H1 (cell line): ENCODE measurements around the gene RTL3. TPM values are rescaled to one million over a fixed set of nuclear protein-coding genes. Genes with fewer than 3 reads are reported as not detected.

Source experiments
- CTCF ChIA-PET: fragments of 300-600 bp; sonication (Branson Sonifier 250); formaldehyde crosslinking; loops from one replicate; lab custom pipeline; 2021; ENCODE audit not compliant: partially characterized antibody; lab: Charles Lee
- POLR2A ChIA-PET: fragments of 300-600 bp; sonication (Branson Sonifier 250); formaldehyde crosslinking; loops from one replicate; lab custom pipeline; 2021; ENCODE audit warnings: inconsistent platforms; ENCODE audit not compliant: partially characterized antibody; lab: Charles Lee
- DNase-seq, 2 experiments: peaks; one replicate each; pipeline versions ENCODE4 v3.0.0 to v3.0.0-alpha.2; 2010 to 2022; ENCODE audit warnings: low spot score in 2 of 2, low read depth in 1 of 2, mixed read lengths in 1 of 2
- FAIRE-seq: peaks from 2 replicates; lab custom pipeline; 2011; peaks lifted over from hg19 to GRCh38; lab: Jason Lieb, UNC
- H2AFZ ChIP-seq: 2 replicates; pipeline ENCODE4 v1.8.1; 2012; ENCODE audit warnings: low read length, inconsistent platforms
- H2AK5ac ChIP-seq: 2 replicates; pipeline ENCODE4 v1.6.1; 2013; ENCODE audit warnings: low read depth, low read length
- H2BK120ac ChIP-seq: replicated peaks from 2 replicates; pipeline ENCODE3; 2013; ENCODE audit warnings: low read depth, low read length, inconsistent platforms
- H2BK12ac ChIP-seq: 2 replicates; pipeline ENCODE4 v1.6.1; 2013; ENCODE audit warnings: low read depth, low read length
- H2BK15ac ChIP-seq: 2 replicates; pipeline ENCODE4 v1.6.1; 2013; ENCODE audit warnings: low read length
- H2BK20ac ChIP-seq: 2 replicates; pipeline ENCODE4 v1.6.1; 2013; ENCODE audit warnings: low read length
- H2BK5ac ChIP-seq: 2 replicates; pipeline ENCODE4 v1.6.1; 2013; ENCODE audit warnings: low read depth, low read length
- H3K14ac ChIP-seq: 2 replicates; pipeline ENCODE4 v1.6.1; 2013; ENCODE audit warnings: inconsistent platforms; ENCODE audit not compliant: insufficient read length
- H3K18ac ChIP-seq: 2 replicates; pipeline ENCODE4 v1.6.1; 2013; ENCODE audit warnings: low read length; ENCODE audit errors: extremely low read depth
- H3K23ac ChIP-seq: 2 replicates; pipeline ENCODE4 v1.6.1; 2013; ENCODE audit warnings: inconsistent platforms; ENCODE audit not compliant: insufficient read length
- H3K23me2 ChIP-seq: 2 replicates; pipeline ENCODE4 v1.6.1; 2013; ENCODE audit warnings: low read depth, low read length
- H3K27ac ChIP-seq: 2 replicates; pipeline ENCODE4 v1.6.1; 2011; ENCODE audit warnings: low read depth, low read length, inconsistent platforms
- H3K27me3 ChIP-seq, 4 experiments: replicated peaks in 1 of 4; 1 replicate in 1 of 4; 2 replicates in 3 of 4; pipeline versions ENCODE4 v1.6.1 to v1.8.1; 2011 to 2013; ENCODE audit warnings: low read length in 3 of 4, mild to moderate bottlenecking in 3 of 4, inconsistent platforms in 2 of 4, mixed read lengths in 2 of 4, moderate library complexity in 1 of 4; ENCODE audit not compliant: control insufficient read depth in 3 of 4, insufficient read depth in 3 of 4; ENCODE audit errors: extremely low read depth in 1 of 4
- H3K36me3 ChIP-seq, 4 experiments: 2 replicates each; pipeline versions ENCODE4 v1.6.1 to v1.8.1; 2011 to 2013; ENCODE audit warnings: mild to moderate bottlenecking in 4 of 4, low read length in 3 of 4, moderate library complexity in 2 of 4, control low read depth in 1 of 4, inconsistent platforms in 1 of 4; ENCODE audit not compliant: insufficient read depth in 4 of 4, control insufficient read depth in 2 of 4
- H3K4ac ChIP-seq: replicated peaks from 2 replicates; pipeline ENCODE3; 2013; ENCODE audit warnings: low read length, low read depth, mixed read lengths, inconsistent platforms; ENCODE audit not compliant: insufficient read length
- H3K4me1 ChIP-seq, 4 experiments: replicated peaks in 1 of 4; 1 replicate in 1 of 4; 2 replicates in 3 of 4; pipeline versions ENCODE4 v1.6.1 to v1.8.1; 2011 to 2013; ENCODE audit warnings: low read length in 3 of 4, inconsistent platforms in 2 of 4, mixed read lengths in 1 of 4; ENCODE audit not compliant: insufficient read depth in 4 of 4, control insufficient read depth in 3 of 4
- H3K4me2 ChIP-seq, 2 experiments: 2 replicates each; pipeline versions ENCODE4 v1.6.1 to v1.8.1; 2011 to 2013; ENCODE audit warnings: low read depth in 2 of 2, low read length in 2 of 2, control low read depth in 1 of 2, inconsistent platforms in 1 of 2, mild to moderate bottlenecking in 1 of 2; ENCODE audit not compliant: insufficient read depth in 1 of 2
- H3K4me3 ChIP-seq, 4 experiments: fragments of 200-600, 300-600 bp in 1 of 4; sonication (generic), shearing (Covaris generic), sonication (Bioruptor Twin) in 1 of 4; 2 replicates each; pipeline versions ENCODE4 v1.5.1 to v1.8.1; 2011 to 2016; ENCODE audit warnings: low read length in 4 of 4, low read depth in 3 of 4, control low read depth in 2 of 4, inconsistent platforms in 2 of 4, mild to moderate bottlenecking in 2 of 4, mixed read lengths in 1 of 4, moderate library complexity in 1 of 4; ENCODE audit not compliant: insufficient read depth in 2 of 4; ENCODE audit errors: extremely low read depth in 1 of 4
- H3K56ac ChIP-seq: replicated peaks from 2 replicates; pipeline ENCODE3; 2013; ENCODE audit warnings: low read depth, mild to moderate bottlenecking, mixed read lengths, low read length, inconsistent platforms; ENCODE audit not compliant: insufficient read length
- H3K79me1 ChIP-seq: 2 replicates; pipeline ENCODE4 v1.6.1; 2013; ENCODE audit warnings: low read depth, low read length, control low read depth
- H3K79me2 ChIP-seq, 2 experiments: 2 replicates each; pipeline versions ENCODE4 v1.6.1 to v1.8.1; 2012 to 2013; ENCODE audit warnings: low read length in 2 of 2, mild to moderate bottlenecking in 2 of 2, inconsistent platforms in 1 of 2; ENCODE audit not compliant: insufficient read depth in 2 of 2, control insufficient read depth in 1 of 2
- H3K9ac ChIP-seq, 4 experiments: replicated peaks in 1 of 4; 1 replicate in 1 of 4; 2 replicates in 3 of 4; pipeline versions ENCODE4 v1.6.1 to v1.8.1; 2011 to 2013; ENCODE audit warnings: low read depth in 3 of 4, low read length in 3 of 4, control low read depth in 2 of 4, mild to moderate bottlenecking in 2 of 4, moderate library complexity in 2 of 4, inconsistent platforms in 1 of 4; ENCODE audit errors: extremely low read depth in 1 of 4
- H3K9me3 ChIP-seq, 2 experiments: 2 replicates each; pipeline versions ENCODE4 v1.6.1 to v1.8.1; 2012 to 2013; ENCODE audit warnings: mild to moderate bottlenecking in 2 of 2, moderate library complexity in 2 of 2, control low read depth in 1 of 2, inconsistent platforms in 1 of 2, low read depth in 1 of 2, low read length in 1 of 2, mixed read lengths in 1 of 2; ENCODE audit not compliant: insufficient read depth in 2 of 2
- H4K20me1 ChIP-seq, 2 experiments: replicated peaks in 1 of 2; 2 replicates each; pipeline versions ENCODE3 to v1.8.1; 2011 to 2013; ENCODE audit warnings: inconsistent platforms in 2 of 2, low read length in 2 of 2, mild to moderate bottlenecking in 1 of 2; ENCODE audit not compliant: insufficient read depth in 2 of 2, control insufficient read depth in 1 of 2
- H4K5ac ChIP-seq: 2 replicates; pipeline ENCODE4 v1.6.1; 2013; ENCODE audit warnings: low read length, low read depth, mixed read lengths, inconsistent platforms; ENCODE audit not compliant: insufficient read length
- H4K8ac ChIP-seq: 2 replicates; pipeline ENCODE4 v1.8.0; 2013; ENCODE audit warnings: mild to moderate bottlenecking, moderate library complexity, low read length, inconsistent platforms; ENCODE audit not compliant: insufficient read depth; ENCODE audit errors: extremely low read depth
- H4K91ac ChIP-seq: replicated peaks from 2 replicates; pipeline ENCODE3; 2013; ENCODE audit warnings: low read length, mixed read lengths, inconsistent platforms; ENCODE audit not compliant: insufficient read length
- BRCA1 ChIP-seq: IDR thresholded peaks from 2 replicates; pipeline ENCODE4 v1.6.1; 2012; ENCODE audit warnings: low read depth, low read length, improper control_type of control experiment
- CHD2 ChIP-seq: IDR thresholded peaks from 2 replicates; pipeline ENCODE4 v1.6.1; 2012; ENCODE audit warnings: low read length, improper control_type of control experiment
- EGR1 ChIP-seq: IDR thresholded peaks from 2 replicates; pipeline ENCODE4 v1.6.1; 2011; ENCODE audit warnings: low read depth, low read length, borderline replicate concordance
- HDAC2 ChIP-seq, 2 experiments: fragments of 300-600 bp in 1 of 2; sonication (generic) in 1 of 2; IDR thresholded peaks; 2 replicates each; pipeline ENCODE4 v1.6.1; 2011 to 2012; ENCODE audit warnings: low read depth in 2 of 2, low read length in 2 of 2, mild to moderate bottlenecking in 2 of 2, moderate library complexity in 2 of 2, borderline replicate concordance in 1 of 2, inconsistent platforms in 1 of 2
- HDAC6 ChIP-seq: IDR thresholded peaks from one replicate; pipeline ENCODE4 v1.7.1; 2012; ENCODE audit warnings: low read depth, mild to moderate bottlenecking, inconsistent platforms, low read length, moderate library complexity
- PHF8 ChIP-seq: fragments of 200-600 bp; sonication (generic); conservative IDR thresholded peaks from 2 replicates; pipeline ENCODE4 v1.7.1; 2012; ENCODE audit warnings: low read depth, mild to moderate bottlenecking, inconsistent platforms, low read length, moderate library complexity
- POLR2A ChIP-seq, 2 experiments: IDR thresholded peaks; 1 replicate in 1 of 2; 2 replicates in 1 of 2; pipeline ENCODE4 v1.6.1; 2011; ENCODE audit warnings: low read depth in 2 of 2, low read length in 2 of 2, mild to moderate bottlenecking in 2 of 2; ENCODE audit errors: control extremely low read depth in 1 of 2
- RAD21 ChIP-seq, 2 experiments: IDR thresholded peaks in 1 of 2; conservative IDR thresholded peaks in 1 of 2; 2 replicates each; pipeline ENCODE4 v1.6.1; 2011; ENCODE audit warnings: low read depth in 2 of 2, low read length in 2 of 2, improper control_type of control experiment in 1 of 2, inconsistent platforms in 1 of 2, mild to moderate bottlenecking in 1 of 2, moderate library complexity in 1 of 2
- SIX5 ChIP-seq: IDR thresholded peaks from 2 replicates; pipeline ENCODE4 v1.6.1; 2011; ENCODE audit warnings: mild to moderate bottlenecking, low read depth, low read length
- SP2 ChIP-seq: IDR thresholded peaks from 2 replicates; pipeline ENCODE4 v1.6.1; 2012; ENCODE audit warnings: mild to moderate bottlenecking, low read length, inconsistent platforms
- SP4 ChIP-seq: IDR thresholded peaks from 2 replicates; pipeline ENCODE4 v1.6.1; 2012; ENCODE audit warnings: low read length, inconsistent platforms
- TBP ChIP-seq: IDR thresholded peaks from 2 replicates; pipeline ENCODE4 v1.6.1; 2011; ENCODE audit warnings: low read depth, low read length, improper control_type of control experiment
- ZNF274 ChIP-seq: IDR thresholded peaks from 2 replicates; pipeline ENCODE4 v1.7.0; 2012; ENCODE audit warnings: low read length, borderline replicate concordance; ENCODE audit errors: extremely low read depth
- WGBS, 2 experiments: shearing (Covaris generic) in 1 of 2; methylation state at CpG; one replicate each; pipeline versions ENCODE4 v1.1.6 to v1.1.7; 2013 to 2015; ENCODE audit warnings: low lambda C conversion rate in 2 of 2, mixed read lengths in 2 of 2, inconsistent platforms in 1 of 2, low coverage in 1 of 2, missing lambda C conversion rate in 1 of 2; ENCODE audit not compliant: insufficient replicate concordance in 2 of 2, insufficient coverage in 1 of 2, insufficient read length in 1 of 2; ENCODE audit errors: extremely low coverage in 1 of 2, missing lambda C conversion rate in 1 of 2; 5-methylcytosine and 5-hydroxymethylcytosine counted together
- polyA plus RNA-seq, 7 experiments: library from polyadenylated mRNA; depleted of rRNA in 3 of 7; stranded (reverse) in 5 of 7; unstranded in 2 of 7; fragments of >200 nt in 5 of 7; fragments of 200-250 nt in 2 of 7; gene quantifications; 1 replicate in 5 of 7; 2 replicates in 1 of 7; 4 replicates in 1 of 7; pipeline versions ENCODE4 v1.2.1 to v1.2.3, GENCODE V29; 2011 to 2013; ENCODE audit warnings: missing spikeins in 2 of 7, mixed read lengths in 2 of 7
- total RNA-seq: library from RNA; stranded (reverse); fragmentation: NEBNext Ultra II Directional; extraction: Animal tissue kit (Norgen Biotek cat#: 25700); gene quantifications from 2 replicates; pipeline ENCODE4 v1.2.1, GENCODE V29; 2021
- TF ChIP-seq, protein P1 (sequence below): IDR thresholded peaks from 2 replicates; pipeline ENCODE4 v1.6.1; 2012; ENCODE audit warnings: inconsistent platforms
- TF ChIP-seq, protein P2 (sequence below): IDR thresholded peaks from 2 replicates; pipeline ENCODE4 v1.6.1; 2012; ENCODE audit warnings: inconsistent platforms

The RTL3 gene
- total and polyA plus RNA-seq, 2 of the 8 experiments (the other 6 are each of a cell fraction or from before 2014, with no cell fraction given): not detected

DNA sequence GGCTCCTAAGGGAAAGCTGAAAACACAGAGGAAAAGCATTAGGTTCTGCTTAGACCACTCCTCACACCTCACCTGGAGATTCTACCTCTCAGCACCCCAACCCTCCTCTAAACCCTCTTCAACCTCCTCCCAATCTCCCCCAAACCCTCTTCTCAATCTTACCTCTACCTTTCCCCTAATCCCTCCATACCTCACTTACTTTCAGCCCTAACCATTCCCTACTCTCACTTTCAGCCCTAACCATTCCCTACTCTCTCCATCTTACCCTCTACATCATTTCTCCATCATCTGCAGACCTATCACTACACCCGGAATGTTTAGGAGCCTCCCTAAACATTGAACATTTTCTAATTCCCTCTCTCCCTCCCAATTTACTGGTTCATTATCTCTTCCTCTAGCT, 3.5 kb downstream of the RTL3 start:
- Histone ChIP-seq H3K36me3 (no peaks in the 10 kb centered on the region), H3K14ac (no peak overlapping the region), H2AK5ac (no peak overlapping the region), H3K27ac (no peak overlapping the region), H3K4ac (no peak overlapping the region), H3K9ac (no peak overlapping the region), H3K56ac (no peak overlapping the region), H2AFZ (no peak overlapping the region), H3K79me2 (no peaks in the 10 kb centered on the region), H2BK12ac (no peak overlapping the region), H2BK120ac (no peak overlapping the region), H3K27me3 (no peaks in the 10 kb centered on the region), H4K91ac (no peak overlapping the region), H3K4me1 (no peaks in the 10 kb centered on the region; a peak in 1 of 7 replicates), H4K20me1 (no peaks in the 10 kb centered on the region), H2BK5ac (no peak overlapping the region), H4K8ac (no peak overlapping the region), H3K9me3 (no peaks in the 10 kb centered on the region), H3K79me1 (no peaks in the 10 kb centered on the region), H4K5ac (no peak overlapping the region), H3K4me2 (no peak overlapping the region), H2BK15ac (no peak overlapping the region), H2BK20ac (no peak overlapping the region), H3K18ac (no peak overlapping the region), H3K4me3 (no peak overlapping the region), H3K23ac (no peak overlapping the region), H3K23me2 (no peaks in the 10 kb centered on the region)
- FAIRE-seq (no peak), DNase-seq (no peak)
- CTCF ChIA-PET: no interaction called here
- 75% methylated on average over 1 of the region's 1 CpG; no CpG with 5 or more reads in 1 of the 2 experiments for WGBS, 2 experiments
- POLR2A ChIA-PET: no interaction called here
- TF ChIP-seq HDAC2 (IDR thresholded peaks at IDR 0.05; ENCODE audit: borderline replicate concordance in 1 of 2, low read depth in 2 of 2, low read length in 2 of 2): no peak
- TF ChIP-seq TBP: no peak
- no peak for TF ChIP-seq SP4
- TF ChIP-seq BRCA1: no peak
- no peak for TF ChIP-seq EGR1
- TF ChIP-seq RAD21 (IDR thresholded peaks at IDR 0.05 in 1 of 2, conservative IDR thresholded peaks at IDR 0.05 in 1 of 2; ENCODE audit: low read depth in 2 of 2, low read length in 2 of 2): no peak
- no peak for TF ChIP-seq HDAC6
- TF ChIP-seq CHD2: no peak
- TF ChIP-seq, protein P1, sequence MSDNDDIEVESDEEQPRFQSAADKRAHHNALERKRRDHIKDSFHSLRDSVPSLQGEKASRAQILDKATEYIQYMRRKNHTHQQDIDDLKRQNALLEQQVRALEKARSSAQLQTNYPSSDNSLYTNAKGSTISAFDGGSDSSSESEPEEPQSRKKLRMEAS: no peak
- TF ChIP-seq SIX5: no peak
- TF ChIP-seq ZNF274: no peak
- TF ChIP-seq SP2: no peak
- no peak for TF ChIP-seq PHF8
- TF ChIP-seq POLR2A (IDR thresholded peaks at IDR 0.05; ENCODE audit: control extremely low read depth in 1 of 2, low read depth in 2 of 2, low read length in 2 of 2): no peak
- TF ChIP-seq, protein P2, sequence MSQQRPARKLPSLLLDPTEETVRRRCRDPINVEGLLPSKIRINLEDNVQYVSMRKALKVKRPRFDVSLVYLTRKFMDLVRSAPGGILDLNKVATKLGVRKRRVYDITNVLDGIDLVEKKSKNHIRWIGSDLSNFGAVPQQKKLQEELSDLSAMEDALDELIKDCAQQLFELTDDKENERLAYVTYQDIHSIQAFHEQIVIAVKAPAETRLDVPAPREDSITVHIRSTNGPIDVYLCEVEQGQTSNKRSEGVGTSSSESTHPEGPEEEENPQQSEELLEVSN: no peak
